T follicular helper cell (primary cell): ENCODE results near the gene PPP1R7.

ENCODE experiments used
- DNase-seq: peaks from one replicate; pipeline ENCODE4 v3.0.0-alpha.2; 2020; ENCODE audit warnings: low read depth

PPP1R7 gene

GRCh38 chr2:241140445-241140840, 9.8 kb upstream of the PPP1R7 start:
- no peak for DNase-seq

- no peak for DNase-seq
Measured at GRCh38 chr2:241141214-241141770, 9.0 kb upstream of the PPP1R7 start.

GRCh38 chr2:241142063-241142462, 8.2 kb upstream of the PPP1R7 start:
- DNase-seq, result no peak

GRCh38 chr2:241142593-241142992, 7.7 kb upstream of the PPP1R7 start:
- DNase-seq, result no peak

- DNase-seq, result no peak
Measured at GRCh38 chr2:241146286-241146685, 4.0 kb upstream of the PPP1R7 start.

GRCh38 chr2:241147336-241147735, 2.9 kb upstream of the PPP1R7 start:
- no peak for DNase-seq

- no peak for DNase-seq
Measured at GRCh38 chr2:241148239-241148638, 2.0 kb upstream of the PPP1R7 start.

- DNase-seq, result peak; percentile 91
Measured at GRCh38 chr2:241148891-241149674, 1.2 kb upstream of the PPP1R7 start, which contains the start of gene PASK. Gene PASK (minus strand): TSS chr2:241149472. CDS start chr2:241143032, 6,440 bp downstream.

- no peak for DNase-seq
Measured at GRCh38 chr2:241149675-241149924, 667 bp upstream of the PPP1R7 start.

GRCh38 chr2:241150660-241151530, 628 bp downstream of the PPP1R7 start:
- no peak for DNase-seq

GRCh38 chr2:241151934-241152660, 1.8 kb downstream of the PPP1R7 start:
- no peak for DNase-seq

- no peak for DNase-seq
Measured at GRCh38 chr2:241153616-241154015, 3.3 kb downstream of the PPP1R7 start.

GRCh38 chr2:241154915-241155314, 4.6 kb downstream of the PPP1R7 start:
- DNase-seq, result no peak

- no peak for DNase-seq
Measured at GRCh38 chr2:241155936-241156335, 5.7 kb downstream of the PPP1R7 start.

GRCh38 chr2:241156971-241157441, 6.7 kb downstream of the PPP1R7 start:
- no peak for DNase-seq

GRCh38 chr2:241157841-241158545, 7.7 kb downstream of the PPP1R7 start:
- DNase-seq, result no peak

GRCh38 chr2:241158546-241158900, 8.3 kb downstream of the PPP1R7 start:
- DNase-seq, result no peak

- DNase-seq, result no peak
Measured at GRCh38 chr2:241159116-241159515, 8.8 kb downstream of the PPP1R7 start.

GRCh38 chr2:241160318-241160717, 10.1 kb downstream of the PPP1R7 start:
- no peak for DNase-seq

GRCh38 chr2:241161646-241162281, 11.5 kb downstream of the PPP1R7 start:
- no peak for DNase-seq

GRCh38 chr2:241163601-241164118, 13.4 kb downstream of the PPP1R7 start:
- DNase-seq, result no peak
